Measurements from ENCODE around the gene LAIR1. TPM values are rescaled to one million over a fixed set of nuclear protein-coding genes. Genes with fewer than 3 reads are reported as not detected.

The LAIR1 gene
- total RNA-seq, 1 donor from 2014 or later: 1.0 TPM

GRCh38 chr19:54407780-54408179 is 43.0 kb upstream of the LAIR1 start:
- DNase-seq (ENCODE audit: low read depth): no peak
- Histone ChIP-seq H3K36me3 (ENCODE audit: control insufficient read depth, insufficient read depth, low read length) (no peaks in the 10 kb centered on the region), H3K27me3 (ENCODE audit: control insufficient read depth, insufficient read depth, low read length) (no peaks in the 10 kb centered on the region), H3K4me3 (ENCODE audit: low read depth, low read length) (no peak overlapping the region)
- TF ChIP-seq, protein P1, sequence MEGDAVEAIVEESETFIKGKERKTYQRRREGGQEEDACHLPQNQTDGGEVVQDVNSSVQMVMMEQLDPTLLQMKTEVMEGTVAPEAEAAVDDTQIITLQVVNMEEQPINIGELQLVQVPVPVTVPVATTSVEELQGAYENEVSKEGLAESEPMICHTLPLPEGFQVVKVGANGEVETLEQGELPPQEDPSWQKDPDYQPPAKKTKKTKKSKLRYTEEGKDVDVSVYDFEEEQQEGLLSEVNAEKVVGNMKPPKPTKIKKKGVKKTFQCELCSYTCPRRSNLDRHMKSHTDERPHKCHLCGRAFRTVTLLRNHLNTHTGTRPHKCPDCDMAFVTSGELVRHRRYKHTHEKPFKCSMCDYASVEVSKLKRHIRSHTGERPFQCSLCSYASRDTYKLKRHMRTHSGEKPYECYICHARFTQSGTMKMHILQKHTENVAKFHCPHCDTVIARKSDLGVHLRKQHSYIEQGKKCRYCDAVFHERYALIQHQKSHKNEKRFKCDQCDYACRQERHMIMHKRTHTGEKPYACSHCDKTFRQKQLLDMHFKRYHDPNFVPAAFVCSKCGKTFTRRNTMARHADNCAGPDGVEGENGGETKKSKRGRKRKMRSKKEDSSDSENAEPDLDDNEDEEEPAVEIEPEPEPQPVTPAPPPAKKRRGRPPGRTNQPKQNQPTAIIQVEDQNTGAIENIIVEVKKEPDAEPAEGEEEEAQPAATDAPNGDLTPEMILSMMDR (IDR thresholded peaks at IDR 0.05; ENCODE audit: insufficient read depth, low read length, poor library complexity, severe bottlenecking): no peak

GRCh38 chr19:54405628-54406027 is 40.9 kb upstream of the LAIR1 start:
- TF ChIP-seq, protein P1 (IDR thresholded peaks at IDR 0.05; ENCODE audit: insufficient read depth, low read length, poor library complexity, severe bottlenecking): no peak
- DNase-seq (ENCODE audit: low read depth): no peak
- H3K27me3 ChIP-seq (ENCODE audit: control insufficient read depth, insufficient read depth, low read length): no peaks in the 10 kb centered on the region
- H3K4me3 ChIP-seq (ENCODE audit: low read depth, low read length): no peak overlapping the region
- H3K36me3 ChIP-seq (ENCODE audit: control insufficient read depth, insufficient read depth, low read length): no peaks in the 10 kb centered on the region

GRCh38 chr19:54403054-54403453 is 38.3 kb upstream of the LAIR1 start:
- TF ChIP-seq, protein P1 (IDR thresholded peaks at IDR 0.05; ENCODE audit: insufficient read depth, low read length, poor library complexity, severe bottlenecking): no peak
- Histone ChIP-seq H3K36me3 (ENCODE audit: control insufficient read depth, insufficient read depth, low read length) (no peaks in the 10 kb centered on the region), H3K27me3 (ENCODE audit: control insufficient read depth, insufficient read depth, low read length) (no peaks in the 10 kb centered on the region), H3K4me3 (ENCODE audit: low read depth, low read length) (no peak overlapping the region)
- no peak for DNase-seq (ENCODE audit: low read depth)

- Histone ChIP-seq H3K36me3 (ENCODE audit: control insufficient read depth, insufficient read depth, low read length) (no peaks in the 10 kb centered on the region), H3K4me3 (ENCODE audit: low read depth, low read length) (no peak overlapping the region), H3K27me3 (ENCODE audit: control insufficient read depth, insufficient read depth, low read length) (no peaks in the 10 kb centered on the region)
- TF ChIP-seq, protein P1 (IDR thresholded peaks at IDR 0.05; ENCODE audit: insufficient read depth, low read length, poor library complexity, severe bottlenecking): no peak
- DNase-seq (ENCODE audit: low read depth): no peak
These were observed 36.2 kb upstream of the LAIR1 start for GRCh38 chr19:54400913-54401312.

- Histone ChIP-seq H3K4me3 (ENCODE audit: low read depth, low read length) (no peak overlapping the region), H3K36me3 (ENCODE audit: control insufficient read depth, insufficient read depth, low read length) (no peaks in the 10 kb centered on the region), H3K27me3 (ENCODE audit: control insufficient read depth, insufficient read depth, low read length) (no peaks in the 10 kb centered on the region)
- DNase-seq (ENCODE audit: low read depth): no peak
- TF ChIP-seq, protein P1 (IDR thresholded peaks at IDR 0.05; ENCODE audit: insufficient read depth, low read length, poor library complexity, severe bottlenecking): no peak
These were observed 34.5 kb upstream of the LAIR1 start for GRCh38 chr19:54399189-54399588.

GRCh38 chr19:54395685-54396084 is 31.0 kb upstream of the LAIR1 start:
- Histone ChIP-seq H3K36me3 (ENCODE audit: control insufficient read depth, insufficient read depth, low read length) (no peaks in the 10 kb centered on the region), H3K4me3 (ENCODE audit: low read depth, low read length) (no peak overlapping the region), H3K27me3 (ENCODE audit: control insufficient read depth, insufficient read depth, low read length) (peaks cover 2% of the 10 kb centered on the region)
- TF ChIP-seq, protein P1 (IDR thresholded peaks at IDR 0.05; ENCODE audit: insufficient read depth, low read length, poor library complexity, severe bottlenecking): no peak
- DNase-seq (ENCODE audit: low read depth): no peak
